Skeletal muscle tissue (tissue), 4 donors: ENCODE data around the gene GJA9. TPM values are rescaled to one million over a fixed set of nuclear protein-coding genes. Genes with fewer than 3 reads are reported as not detected.
"Not testable (repeated sequence)": the region's sequence is repeated elsewhere in the genome, so short reads cannot be mapped to it uniquely, and the experiment has no call there.

ENCODE experiments used
- H3K27ac ChIP-seq: one replicate; pipeline ENCODE4 v1.7.0; 2013; ENCODE audit warnings: mild to moderate bottlenecking, low read depth, low read length, inconsistent platforms
- H3K27me3 ChIP-seq, 3 donors: one replicate each; pipeline ENCODE4 v1.7.0; 2013; ENCODE audit warnings: low read length in 3 of 3; ENCODE audit not compliant: control insufficient read depth in 3 of 3, insufficient read depth in 3 of 3
- H3K36me3 ChIP-seq, 3 donors: one replicate each; pipeline ENCODE4 v1.7.0; 2013; ENCODE audit warnings: low read length in 3 of 3; ENCODE audit not compliant: control insufficient read depth in 3 of 3, insufficient read depth in 3 of 3
- H3K4me1 ChIP-seq, 3 donors: one replicate each; pipeline ENCODE4 v1.7.0; 2013; ENCODE audit warnings: low read length in 3 of 3, mild to moderate bottlenecking in 3 of 3; ENCODE audit not compliant: control insufficient read depth in 3 of 3, insufficient read depth in 3 of 3
- H3K4me3 ChIP-seq, 3 donors: one replicate each; pipeline ENCODE4 v1.7.0; 2013; ENCODE audit warnings: low read length in 3 of 3
- H3K9ac ChIP-seq, 3 donors: one replicate each; pipeline ENCODE4 v1.7.0; 2013; ENCODE audit warnings: low read length in 3 of 3, mild to moderate bottlenecking in 3 of 3, moderate library complexity in 2 of 3, low read depth in 1 of 3
- H3K9me3 ChIP-seq, 3 donors: one replicate each; pipeline ENCODE4 v1.7.0; 2013; ENCODE audit warnings: low read length in 3 of 3; ENCODE audit not compliant: control insufficient read depth in 3 of 3
- total RNA-seq: library from RNA; depleted of rRNA; stranded (reverse); fragments of >200 nt; gene quantifications from one replicate; pipeline ENCODE4 v1.2.3, GENCODE V29; 2014
- donor health status: Osteomylitis.

The GJA9 gene
- total RNA-seq, 1 donor from 2014 or later: not detected

DNA sequence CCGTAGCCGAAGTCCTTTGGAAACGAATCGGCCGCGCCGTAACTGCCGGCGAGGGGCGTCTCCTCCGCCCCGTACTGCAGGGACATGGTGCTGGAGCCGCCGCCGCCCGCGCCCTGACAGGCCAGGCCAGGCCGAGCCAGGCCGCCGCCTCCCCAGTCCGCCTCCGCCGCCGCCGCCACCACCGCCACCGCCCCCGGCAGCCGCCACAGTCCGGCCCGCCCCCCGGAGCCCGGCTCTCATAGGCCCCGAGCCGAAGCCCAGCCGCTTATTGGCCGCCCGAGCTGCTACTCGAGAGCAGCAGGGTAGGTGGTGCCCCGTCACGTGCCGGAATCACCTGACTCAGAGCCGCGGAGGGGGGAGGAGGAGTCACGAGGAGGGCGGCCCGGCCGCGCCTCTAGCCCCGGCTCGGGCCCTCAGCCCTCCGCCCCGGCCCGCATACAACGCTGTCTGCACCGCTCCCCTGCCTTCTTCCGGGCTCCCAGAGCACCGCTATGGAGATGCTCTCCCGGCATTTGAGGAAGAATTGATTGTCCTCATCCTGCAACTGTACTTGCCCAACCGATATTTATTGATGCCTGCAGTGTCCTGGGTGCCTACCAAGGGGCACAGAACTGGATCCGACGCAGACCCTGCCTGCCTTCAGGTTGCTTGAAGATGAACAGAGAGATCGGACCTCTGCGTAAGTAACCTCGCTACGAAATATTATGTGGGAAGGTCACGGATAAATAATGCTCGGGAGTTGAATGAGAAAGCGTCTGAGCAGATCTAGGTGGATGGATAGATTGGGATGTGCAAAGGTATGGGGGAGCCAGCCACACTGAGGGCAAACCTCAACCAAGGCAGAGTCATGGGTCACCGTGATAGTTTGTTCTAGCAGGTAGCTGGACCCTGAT, 21.6 kb downstream of the GJA9 start, which contains the start of gene RRAGC:
Gene RRAGC (minus strand): TSS at position 212 of the 893 bp plus-strand sequence. CDS start 126 bp downstream, at position 86.
- H3K4me1 ChIP-seq: peaks cover 31 to 62% (median 35%) of the 10 kb centered on the region in 3 donors
- peaks cover 12 to 15% (median 15%) of the 10 kb centered on the region in 3 donors for H3K36me3 ChIP-seq
- H3K27ac ChIP-seq: peak within 1 kb of the TSS; percentile 86
- H3K27me3 ChIP-seq: no peaks in the 10 kb centered on the region
- H3K4me3 ChIP-seq: peak within 1 kb of the TSS; percentile 95 to 98 (median 96)
- H3K9me3 ChIP-seq: no peaks in the 10 kb centered on the region
- peak within 1 kb of the TSS; percentile 92 to 97 (median 95) for H3K9ac ChIP-seq

DNA sequence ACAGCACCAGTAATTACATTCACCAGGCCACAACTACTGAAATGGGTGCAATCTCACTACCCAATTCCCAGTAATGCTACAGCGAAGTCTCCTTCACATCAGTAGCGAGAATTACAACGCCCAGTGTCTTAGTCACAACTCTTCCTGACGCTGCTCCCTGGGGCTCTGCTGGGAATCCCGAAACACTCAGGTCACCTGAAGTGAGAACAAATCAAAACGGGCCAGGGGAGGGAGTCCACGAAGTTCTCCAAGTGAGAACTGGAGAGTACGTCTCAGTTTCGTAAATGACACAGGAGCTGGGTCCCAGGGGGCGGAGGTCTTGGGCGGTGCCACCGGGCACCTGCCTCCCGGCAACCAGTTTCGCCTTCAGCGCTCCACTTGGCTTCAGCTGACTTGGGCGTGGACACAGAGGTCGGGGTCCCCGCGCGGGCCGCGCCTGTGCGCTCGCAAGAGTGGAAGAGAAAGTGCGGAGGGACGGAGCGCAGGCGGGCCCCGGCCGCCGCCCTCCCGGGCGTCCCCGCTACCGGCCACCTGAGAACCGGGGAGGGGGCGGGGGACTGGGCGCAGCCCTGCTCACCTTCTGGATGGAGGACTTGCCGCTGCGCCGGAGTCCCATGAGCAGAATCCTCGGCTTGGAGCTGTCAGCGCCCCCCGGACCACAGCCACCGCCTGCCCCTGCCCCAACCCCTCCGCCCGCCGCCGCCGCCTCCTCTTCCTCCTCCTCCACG, 22.4 kb downstream of the GJA9 start:
- Histone ChIP-seq H3K36me3 (peaks cover 12 to 19% (median 18%) of the 10 kb centered on the region in 3 donors), H3K27ac (peak overlapping the region; percentile 86), H3K4me1 (peaks cover 29 to 59% (median 35%) of the 10 kb centered on the region in 3 donors), H3K27me3 (no peaks in the 10 kb centered on the region), H3K9me3 (no peaks in the 10 kb centered on the region), H3K4me3 (peak overlapping the region; percentile 87 to 96 (median 95)), H3K9ac (peak overlapping the region; percentile 88 to 95 (median 92))

DNA sequence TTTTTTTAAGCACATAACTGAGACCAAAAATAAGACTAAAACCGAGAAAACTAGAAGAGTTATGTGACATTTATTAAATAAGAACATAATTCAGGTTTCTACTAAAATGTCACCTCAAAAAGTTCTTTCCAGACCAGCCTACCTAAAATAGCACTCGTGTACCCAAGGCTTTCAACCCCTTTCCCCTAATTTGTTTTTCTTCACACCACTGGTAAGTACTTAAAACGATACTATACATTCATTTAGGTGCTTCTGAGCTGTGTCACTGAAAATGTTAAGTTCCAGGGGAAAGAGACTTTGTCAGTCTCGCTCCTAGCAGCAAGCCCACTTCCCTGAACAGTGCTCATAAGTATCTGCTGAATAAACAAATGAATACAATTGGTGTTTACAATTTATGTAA, 28.6 kb downstream of the GJA9 start:
- no peak overlapping the region for H3K9ac ChIP-seq
- no peaks in the 10 kb centered on the region for H3K9me3 ChIP-seq
- no peak overlapping the region for H3K27ac ChIP-seq
- H3K4me3 ChIP-seq: no peak overlapping the region
- H3K36me3 ChIP-seq: peaks cover 15 to 48% (median 41%) of the 10 kb centered on the region in 3 donors
- peaks cover under 1 to 12% (median 4%) of the 10 kb centered on the region in 3 donors for H3K4me1 ChIP-seq
- no peaks in the 10 kb centered on the region for H3K27me3 ChIP-seq

DNA sequence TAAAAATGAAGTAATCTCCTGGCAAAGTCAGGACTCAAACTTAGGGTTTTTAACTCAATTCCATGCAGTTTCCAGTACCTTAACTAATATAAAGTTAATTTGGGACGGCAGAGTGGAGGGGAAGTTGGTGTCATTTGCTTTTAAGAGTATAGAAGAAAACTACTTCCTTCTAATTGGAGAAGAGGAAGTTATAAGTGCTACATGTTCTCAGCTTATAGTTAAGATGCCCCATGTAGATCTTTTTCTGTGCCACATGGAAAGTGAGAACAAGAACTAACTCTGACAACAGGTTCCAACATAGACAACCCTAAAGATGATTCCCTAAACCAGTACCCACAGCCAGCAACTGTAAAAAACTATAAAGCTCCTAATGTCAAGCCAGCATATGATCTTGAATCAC, 33.3 kb downstream of the GJA9 start:
- H3K9me3 ChIP-seq: no peaks in the 10 kb centered on the region
- no peak overlapping the region for H3K27ac ChIP-seq
- H3K27me3 ChIP-seq: no peaks in the 10 kb centered on the region
- no peak overlapping the region for H3K4me3 ChIP-seq
- no peaks in the 10 kb centered on the region for H3K4me1 ChIP-seq
- peaks cover 6 to 52% (median 41%) of the 10 kb centered on the region in 3 donors for H3K36me3 ChIP-seq
- H3K9ac ChIP-seq: no peak overlapping the region

DNA sequence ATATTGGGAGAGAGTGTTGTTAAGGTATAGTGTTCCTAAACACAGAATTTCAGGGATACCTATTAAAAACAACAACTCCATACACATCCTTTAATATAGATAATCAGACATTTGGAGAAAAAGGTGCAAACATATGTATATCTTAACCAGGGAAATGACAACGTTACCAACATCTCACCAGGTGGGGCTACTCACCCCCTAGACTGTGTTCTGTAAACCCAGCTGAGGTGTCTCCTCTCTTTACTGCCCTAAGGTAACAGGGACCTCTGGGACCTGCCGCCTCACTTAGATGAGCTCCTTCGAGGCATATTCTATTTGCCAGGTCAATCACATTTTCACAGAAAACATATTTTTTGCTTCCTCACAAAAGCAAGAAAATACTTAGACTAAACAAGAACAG, 35.2 kb downstream of the GJA9 start:
- H3K9me3 ChIP-seq: no peaks in the 10 kb centered on the region
- H3K4me1 ChIP-seq: no peaks in the 10 kb centered on the region
- no peaks in the 10 kb centered on the region for H3K27me3 ChIP-seq
- peaks cover 6 to 37% (median 35%) of the 10 kb centered on the region in 3 donors for H3K36me3 ChIP-seq
- H3K4me3 ChIP-seq: no peak overlapping the region
- no peak overlapping the region for H3K27ac ChIP-seq
- H3K9ac ChIP-seq: no peak overlapping the region

DNA sequence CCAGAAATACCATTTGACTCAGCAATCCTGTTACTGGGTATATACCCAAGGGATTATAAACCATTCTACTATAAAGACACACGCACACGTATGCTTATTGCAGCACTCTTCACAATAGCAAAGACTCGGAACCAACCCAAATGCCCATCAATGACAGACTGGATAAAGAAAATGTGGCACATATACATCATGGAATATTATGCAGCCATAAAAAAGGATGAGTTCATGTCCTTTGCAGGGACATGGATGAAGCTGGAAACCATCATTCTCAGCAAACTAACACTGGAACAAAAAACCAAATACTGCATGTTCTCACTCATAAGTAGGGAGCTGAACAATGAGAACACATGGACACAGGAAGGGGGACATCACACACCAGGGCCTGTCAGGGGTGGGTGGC, 36.3 kb downstream of the GJA9 start:
- not testable (repeated sequence) for H3K4me1 ChIP-seq, H3K4me3 ChIP-seq, H3K9me3 ChIP-seq, H3K27me3 ChIP-seq, H3K27ac ChIP-seq, H3K9ac ChIP-seq
- H3K36me3 ChIP-seq: peaks cover 3 to 31% (median 28%) of the 10 kb centered on the region in 3 donors

DNA sequence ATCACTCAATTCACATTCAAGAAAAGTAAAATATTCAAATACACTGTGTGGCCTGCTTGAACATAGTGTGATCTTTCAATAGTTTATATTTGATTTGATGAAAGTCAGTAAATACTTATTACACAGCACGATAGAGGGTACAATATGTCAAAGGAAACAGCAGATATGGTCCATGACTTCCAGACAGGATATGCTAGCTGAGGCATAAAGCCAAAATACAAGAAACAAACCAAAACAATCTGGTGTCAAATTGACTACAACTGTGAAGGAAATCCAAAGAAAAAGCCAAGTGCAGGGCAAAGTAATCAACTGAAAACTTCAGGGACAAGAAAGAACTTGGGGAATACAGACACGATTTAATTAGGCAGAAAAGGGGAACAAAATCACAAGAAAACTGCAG, 41.1 kb downstream of the GJA9 start:
- Histone ChIP-seq H3K4me3 (no peak overlapping the region), H3K27me3 (no peaks in the 10 kb centered on the region), H3K9me3 (no peaks in the 10 kb centered on the region), H3K4me1 (no peaks in the 10 kb centered on the region), H3K9ac (no peak overlapping the region), H3K36me3 (peaks cover 20 to 39% (median 21%) of the 10 kb centered on the region in 3 donors), H3K27ac (no peak overlapping the region)

DNA sequence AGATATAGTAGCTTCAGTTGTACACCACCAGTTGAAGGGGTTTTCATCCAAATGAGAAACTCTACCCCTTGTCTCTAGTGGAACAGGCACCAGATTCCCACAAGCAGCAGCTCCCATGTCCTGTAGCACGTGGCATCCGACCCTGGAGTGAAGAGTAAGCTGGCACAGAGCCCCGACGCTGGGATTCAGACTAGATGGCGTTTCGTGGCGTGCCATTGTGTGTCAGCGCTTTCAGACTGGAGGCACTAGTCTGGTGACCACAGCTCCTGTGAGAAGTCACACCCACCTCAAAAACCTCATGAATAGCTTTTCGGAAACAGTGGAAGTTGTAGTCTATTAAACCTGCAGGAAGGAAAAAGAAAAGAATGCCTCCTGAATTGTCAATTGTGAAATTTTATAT, 42.0 kb downstream of the GJA9 start:
- H3K36me3 ChIP-seq: peaks cover 15 to 36% (median 20%) of the 10 kb centered on the region in 3 donors
- no peak overlapping the region for H3K27ac ChIP-seq
- no peaks in the 10 kb centered on the region for H3K9me3 ChIP-seq
- no peak overlapping the region for H3K4me3 ChIP-seq
- no peak overlapping the region for H3K9ac ChIP-seq
- H3K4me1 ChIP-seq: no peaks in the 10 kb centered on the region
- H3K27me3 ChIP-seq: no peaks in the 10 kb centered on the region

DNA sequence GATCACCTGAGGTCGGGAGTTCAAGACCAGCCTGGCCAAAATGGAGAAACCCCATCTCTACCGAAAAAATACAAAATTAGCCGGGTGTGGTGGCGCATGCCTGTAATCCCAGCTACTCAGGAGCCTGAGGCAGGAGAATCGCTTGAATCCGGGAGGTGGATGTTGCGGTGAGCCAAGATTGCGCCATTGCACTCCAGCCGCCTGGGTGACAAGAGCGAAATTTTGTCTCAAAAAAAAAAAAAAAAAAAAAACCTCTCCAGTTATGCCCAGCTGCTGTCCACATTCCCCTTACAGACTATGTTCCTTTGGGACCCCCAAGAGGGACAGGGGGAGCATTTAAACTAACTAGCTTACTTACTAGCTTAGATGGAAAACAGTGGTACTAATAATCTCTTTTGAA, 45.1 kb downstream of the GJA9 start:
- H3K9ac ChIP-seq, H3K27ac ChIP-seq, H3K9me3 ChIP-seq, H3K27me3 ChIP-seq, H3K4me3 ChIP-seq, H3K4me1 ChIP-seq: not testable (repeated sequence)
- H3K36me3 ChIP-seq: peaks cover 15 to 28% (median 17%) of the 10 kb centered on the region in 3 donors
